ENCODE measurements around the gene RTN1.

RTN1 gene

DNA sequence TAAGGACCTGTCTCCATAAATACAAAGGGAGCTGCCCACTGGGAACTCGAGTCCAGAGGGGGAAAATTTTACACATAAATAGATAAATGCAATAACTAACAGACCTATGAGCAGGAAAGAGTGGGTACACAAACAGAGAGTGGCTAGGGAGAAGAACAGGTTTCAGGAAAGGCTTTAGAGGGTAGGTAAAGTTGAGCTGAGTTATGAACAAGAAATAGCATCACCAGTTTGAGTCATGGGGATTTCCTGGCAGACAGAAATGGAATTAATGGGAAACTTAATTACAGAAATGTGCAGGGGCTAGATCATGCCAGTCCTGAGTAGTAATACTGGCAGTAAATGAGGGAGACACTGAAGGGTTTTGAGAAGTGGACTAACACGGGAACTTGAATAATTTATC, 236.0 kb downstream of the RTN1 start:
- no peak for TF ChIP-seq CTCF (IDR thresholded peaks at IDR 0.05)
- peaks cover 31% of the 10 kb centered on the region for H3K9me3 Mint-ChIP-seq
- H3K36me3 Mint-ChIP-seq (ENCODE audit: low read depth): no peaks in the 10 kb centered on the region
- DNase-seq: no peak
- peaks cover 31% of the 10 kb centered on the region for H3K27me3 Mint-ChIP-seq (ENCODE audit: low read depth, poor library complexity)
- H3K4me1 Mint-ChIP-seq: peaks cover 7% of the 10 kb centered on the region
- H3K27ac Mint-ChIP-seq: no peak overlapping the region
- no peak overlapping the region for H3K4me3 Mint-ChIP-seq

- peaks cover 42% of the 10 kb centered on the region for H3K27me3 Mint-ChIP-seq (ENCODE audit: low read depth, poor library complexity)
These were observed 237.1 kb downstream of the RTN1 start for GRCh38 chr14:59633486-59633885.

DNA sequence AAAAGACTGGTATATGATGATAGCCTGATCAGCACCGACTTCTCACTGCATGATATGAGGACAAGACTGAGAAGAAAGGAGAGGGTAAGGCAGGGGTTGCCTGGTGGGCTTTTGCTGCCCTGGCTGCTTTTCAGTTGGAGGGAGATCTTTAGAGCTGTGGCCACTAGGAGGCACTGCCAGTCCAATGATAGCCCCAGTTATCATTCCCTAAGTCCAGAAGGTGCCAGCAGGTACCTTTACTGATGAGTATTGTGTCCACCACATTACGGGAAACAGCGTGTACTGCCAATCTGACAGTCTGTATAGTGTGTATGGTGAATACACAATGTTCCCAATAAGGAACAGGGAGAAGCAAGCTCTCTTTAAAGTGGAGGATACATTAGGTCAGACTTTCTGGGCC, 238.2 kb downstream of the RTN1 start:
- Mint-ChIP-seq H3K36me3 (ENCODE audit: low read depth) (no peaks in the 10 kb centered on the region), H3K27ac (no peak overlapping the region), H3K9me3 (peaks cover 24% of the 10 kb centered on the region), H3K4me3 (peak overlapping the region; percentile 6), H3K27me3 (ENCODE audit: low read depth, poor library complexity) (peaks cover 49% of the 10 kb centered on the region), H3K4me1 (peaks cover 11% of the 10 kb centered on the region)
- peak; percentile 61 for TF ChIP-seq CTCF (IDR thresholded peaks at IDR 0.05)
- DNase-seq: peak; percentile 53

More at GRCh38 chr14:59633486-59633885, 237.1 kb downstream of the RTN1 start:
- DNase-seq: no peak
- Mint-ChIP-seq H3K27ac (no peak overlapping the region), H3K4me3 (no peak overlapping the region), H3K4me1 (peaks cover 11% of the 10 kb centered on the region), H3K36me3 (ENCODE audit: low read depth) (no peaks in the 10 kb centered on the region), H3K9me3 (peaks cover 27% of the 10 kb centered on the region)
- TF ChIP-seq CTCF (IDR thresholded peaks at IDR 0.05): no peak

- TF ChIP-seq CTCF (IDR thresholded peaks at IDR 0.05): peak; percentile 32
- peaks cover 55% of the 10 kb centered on the region for H3K27me3 Mint-ChIP-seq (ENCODE audit: low read depth, poor library complexity)
- DNase-seq: peak; percentile 16
These were observed 239.3 kb downstream of the RTN1 start for GRCh38 chr14:59631237-59631636.

DNA sequence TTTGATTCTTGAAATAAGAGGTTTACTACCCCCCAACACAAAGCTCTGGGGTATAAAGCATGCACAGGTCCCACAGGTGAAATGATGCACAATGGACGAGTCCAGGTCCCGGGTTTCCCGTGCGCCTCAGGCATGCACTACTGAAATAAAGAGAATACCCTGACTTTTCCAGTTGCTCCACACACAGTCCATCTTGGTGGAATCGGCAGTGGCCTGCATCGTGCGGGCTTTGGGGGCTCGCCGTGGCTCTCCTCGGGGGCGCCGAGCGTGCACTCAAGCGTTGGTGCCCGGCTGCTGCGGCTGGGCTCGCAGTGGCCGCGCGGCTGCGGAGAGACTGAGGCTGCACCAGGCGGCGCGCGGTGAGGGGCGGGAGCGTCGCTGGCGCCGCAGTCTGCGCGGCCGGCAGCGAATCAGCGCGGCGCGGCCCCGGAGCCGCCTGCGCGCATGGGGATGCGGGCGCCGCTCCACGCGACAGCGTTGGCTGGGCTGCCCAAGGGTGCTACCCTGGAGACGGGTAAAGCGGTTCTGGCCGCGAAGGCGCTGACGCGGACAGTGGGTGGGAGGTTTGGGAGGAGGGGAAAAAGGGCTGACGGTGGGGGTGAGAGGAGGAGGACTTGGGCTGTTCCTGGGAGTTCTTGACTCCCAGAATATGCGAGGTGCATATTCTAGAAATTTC, 240.2 kb downstream of the RTN1 start:
- no peak overlapping the region for H3K27ac Mint-ChIP-seq
- TF ChIP-seq CTCF (IDR thresholded peaks at IDR 0.05): no peak
- DNase-seq: peak; percentile 66
- no peaks in the 10 kb centered on the region for H3K36me3 Mint-ChIP-seq (ENCODE audit: low read depth)
- H3K4me3 Mint-ChIP-seq: peak overlapping the region; percentile 82
- H3K27me3 Mint-ChIP-seq (ENCODE audit: low read depth, poor library complexity): peaks cover 55% of the 10 kb centered on the region
- H3K4me1 Mint-ChIP-seq: peaks cover 11% of the 10 kb centered on the region
- H3K9me3 Mint-ChIP-seq: peaks cover 11% of the 10 kb centered on the region

More at GRCh38 chr14:59631237-59631636, 239.3 kb downstream of the RTN1 start:
- peaks cover 17% of the 10 kb centered on the region for H3K9me3 Mint-ChIP-seq
- no peaks in the 10 kb centered on the region for H3K36me3 Mint-ChIP-seq (ENCODE audit: low read depth)
- no peak overlapping the region for H3K27ac Mint-ChIP-seq
- H3K4me1 Mint-ChIP-seq: peaks cover 11% of the 10 kb centered on the region
- H3K4me3 Mint-ChIP-seq: peak overlapping the region; percentile 82

All from nephron progenitor cell (in vitro differentiated cells).